OCI-LY7 (cell line): ENCODE measurements around the gene NFATC4. TPM values are rescaled to one million over a fixed set of nuclear protein-coding genes. Genes with fewer than 3 reads are reported as not detected.
A peak's percentile ranks its signal among the peaks of the same experiment; 100 is the strongest.

Experiments
- BruUV-seq: library from RNA; stranded (reverse); fragments of 400-500 nt; replicated peaks from 2 replicates; lab custom pipeline; 2021; lab: Mats Ljungman, UMichigan
- CTCF ChIA-PET: fragments of 300-600 bp; sonication (Branson Sonifier 250); formaldehyde crosslinking; loops from one replicate; lab custom pipeline; 2022; ENCODE audit warnings: antibody characterized with exemption; ENCODE audit not compliant: unreplicated experiment; lab: Charles Lee
- POLR2A ChIA-PET: fragments of 300-600 bp; sonication (Branson Sonifier 250); formaldehyde crosslinking; loops from one replicate; lab custom pipeline; 2022; ENCODE audit warnings: antibody characterized with exemption; lab: Charles Lee
- DNase-seq: peaks from one replicate; pipeline ENCODE4 v3.0.0-alpha.2; 2015; ENCODE audit warnings: low spot score
- H2AFZ ChIP-seq: fragments of 200-600 bp; sonication (generic), shearing (Covaris generic); 2 replicates; pipeline ENCODE4 v1.6.1; 2014; ENCODE audit warnings: mild to moderate bottlenecking, antibody characterized with exemption, low read length, moderate library complexity
- H3K27ac ChIP-seq: fragments of 200-600 bp; sonication (generic); 2 replicates; pipeline ENCODE4 v1.5.1; 2014; ENCODE audit warnings: mixed run types, low read depth, mild to moderate bottlenecking, moderate library complexity, low read length, inconsistent platforms; ENCODE audit not compliant: poor library complexity, severe bottlenecking
- H3K36me3 ChIP-seq: fragments of 200-600 bp; sonication (generic); 2 replicates; pipeline ENCODE4 v1.6.1; 2014; ENCODE audit warnings: mild to moderate bottlenecking, antibody characterized with exemption, low read length, moderate library complexity, mixed read lengths; ENCODE audit not compliant: insufficient read depth
- H3K4me1 ChIP-seq: fragments of 200-600 bp; sonication (generic); 2 replicates; pipeline ENCODE4 v1.5.1; 2014; ENCODE audit warnings: mild to moderate bottlenecking, low read length; ENCODE audit not compliant: insufficient read depth, poor library complexity, severe bottlenecking
- H3K4me2 ChIP-seq: fragments of 200-600 bp; sonication (generic); 2 replicates; pipeline ENCODE4 v1.6.1; 2014; ENCODE audit warnings: mild to moderate bottlenecking, low read length
- H3K4me3 ChIP-seq: fragments of 200-600 bp; sonication (generic); 2 replicates; pipeline ENCODE4 v1.5.1; 2014; ENCODE audit warnings: mild to moderate bottlenecking, low read depth, low read length; ENCODE audit not compliant: poor library complexity, severe bottlenecking
- H3K79me2 ChIP-seq: fragments of 200-600 bp; sonication (generic); 2 replicates; pipeline ENCODE4 v1.6.1; 2016; ENCODE audit warnings: low read depth, mild to moderate bottlenecking, low read length, moderate library complexity, mixed read lengths; ENCODE audit not compliant: insufficient read depth
- H3K9me2 ChIP-seq: fragments of 200-600 bp; sonication (generic); 2 replicates; pipeline ENCODE4 v1.6.1; 2016; ENCODE audit warnings: mild to moderate bottlenecking, low read length, mixed read lengths; ENCODE audit not compliant: insufficient read depth
- H3K9me3 ChIP-seq: fragments of 200-600 bp; sonication (generic); 2 replicates; pipeline ENCODE4 v1.6.1; 2014; ENCODE audit warnings: mild to moderate bottlenecking, mixed run types, low read length, mixed read lengths
- H4K20me1 ChIP-seq: fragments of 200-600 bp; sonication (generic); 2 replicates; pipeline ENCODE4 v1.6.1; 2014; ENCODE audit warnings: mild to moderate bottlenecking, antibody characterized with exemption, low read length, moderate library complexity, mixed read lengths; ENCODE audit not compliant: insufficient read depth
- CTCF ChIP-seq: fragments of 200-600 bp; sonication (generic); conservative IDR thresholded peaks from 2 replicates; pipeline ENCODE4 v1.5.1; 2014; ENCODE audit warnings: mild to moderate bottlenecking, antibody characterized with exemption, low read length, moderate library complexity, mixed read lengths
- EZH2phosphoT487 ChIP-seq: fragments of 200-600 bp; sonication (generic); IDR thresholded peaks from 2 replicates; pipeline ENCODE4 v1.6.1; 2018; ENCODE audit warnings: low read depth, borderline replicate concordance, mild to moderate bottlenecking, mixed run types, antibody characterized with exemption, low read length, moderate library complexity, mixed read lengths
- intact Hi-C: fragments of 100-400 bp; cut with micrococcal nuclease; formaldehyde crosslinking; loops from one replicate; pipeline ENCODE4 v1.10.0; 2022; ENCODE audit not compliant: unreplicated experiment
- total RNA-seq, 2 experiments: library from RNA; depleted of rRNA in 1 of 2; stranded (reverse); fragments of >200 nt in 1 of 2; shearing (Covaris generic) in 1 of 2; gene quantifications; 2 replicates each; pipeline ENCODE4 v1.2.3, GENCODE V29; 2014 to 2022

NFATC4 gene
- total RNA-seq, 2 experiments from 2014 or later, result 72.2 to 96.6 TPM

- CTCF ChIA-PET, result interaction anchor here (0.5 kb wide), 1 partner anchor 62 kb away, joined by 9 read pairs; no protein-coding TSS in a partner anchor
- TF ChIP-seq EZH2phosphoT487 (no peak), CTCF (no peak)
- Histone ChIP-seq H4K20me1 (no peaks in the 10 kb centered on the region), H3K9me2 (no peaks in the 10 kb centered on the region), H3K79me2 (peaks cover 3% of the 10 kb centered on the region; the same call in 1 of the 2 replicates), H3K27ac (no peak overlapping the region), H3K9me3 (no peaks in the 10 kb centered on the region), H3K4me2 (peak overlapping the region; percentile 99; the same call in 1 of the 2 replicates), H3K4me3 (no peak overlapping the region), H3K4me1 (peaks cover 29% of the 10 kb centered on the region), H2AFZ (no peak overlapping the region), H3K36me3 (peaks cover 9% of the 10 kb centered on the region; the same call in 1 of the 2 replicates)
- no peak for DNase-seq
- POLR2A ChIA-PET, result interaction anchor here (0.8 kb wide), 1 partner anchor 62 kb away, joined by 3 read pairs; no protein-coding TSS in a partner anchor
- intact Hi-C loops, result loop anchor here (5.0 to 10.0 kb wide), 2 partner anchors 172 to 805 kb away; partner anchors contain the start of genes AP1G2 and TM9SF1
- BruUV-seq, result no TSS peak
These were observed 1.5 kb downstream of the NFATC4 start for GRCh38 chr14:24369463-24369862.

GRCh38 chr14:24369907-24370687, 2.1 kb downstream of the NFATC4 start:
- peaks cover 3% of the 10 kb centered on the region; the same call in 1 of the 2 replicates for H3K79me2 ChIP-seq
- POLR2A ChIA-PET, result interaction anchor here (0.6 to 1.4 kb wide), 4 partner anchors 15 to 62 kb away, joined by 3 to 6 read pairs (median 5); no protein-coding TSS in a partner anchor
- H3K9me3 ChIP-seq, result no peaks in the 10 kb centered on the region
- no peak overlapping the region for H3K27ac ChIP-seq
- H3K4me3 ChIP-seq, result no peak overlapping the region
- BruUV-seq, result no TSS peak
- intact Hi-C loops, result loop anchor here (5.0 to 10.0 kb wide), 2 partner anchors 173 to 805 kb away; partner anchors contain the start of genes AP1G2 and TM9SF1
- TF ChIP-seq EZH2phosphoT487, result no peak
- TF ChIP-seq CTCF, result no peak
- peaks cover 25% of the 10 kb centered on the region for H3K4me1 ChIP-seq
- no peak overlapping the region for H2AFZ ChIP-seq
- H3K9me2 ChIP-seq, result no peaks in the 10 kb centered on the region
- H3K4me2 ChIP-seq, result no peak overlapping the region
- no peak for DNase-seq
- H4K20me1 ChIP-seq, result no peaks in the 10 kb centered on the region
- H3K36me3 ChIP-seq, result peaks cover 9% of the 10 kb centered on the region; the same call in 1 of the 2 replicates
- CTCF ChIA-PET, result interaction anchor here (0.5 kb wide), 1 partner anchor 63 kb away, joined by 9 read pairs; no protein-coding TSS in a partner anchor
